Epithelial cell of esophagus (primary cell): ENCODE results near the gene FBXL14.

Source experiments
- DNase-seq: peaks from one replicate; pipeline ENCODE4 v3.0.0; 2010; ENCODE audit warnings: low read depth
- H3K4me3 ChIP-seq: 2 replicates; pipeline ENCODE4 v1.5.1; 2011; ENCODE audit warnings: mild to moderate bottlenecking, low read length, control low read depth
- TF ChIP-seq, protein P1 (sequence below): IDR thresholded peaks from 2 replicates; pipeline ENCODE4 v1.5.1; 2011; ENCODE audit warnings: low read depth, mild to moderate bottlenecking, low read length, control low read depth, inconsistent platforms; ENCODE audit not compliant: insufficient read depth; ENCODE audit errors: missing control alignments

FBXL14 gene

DNA sequence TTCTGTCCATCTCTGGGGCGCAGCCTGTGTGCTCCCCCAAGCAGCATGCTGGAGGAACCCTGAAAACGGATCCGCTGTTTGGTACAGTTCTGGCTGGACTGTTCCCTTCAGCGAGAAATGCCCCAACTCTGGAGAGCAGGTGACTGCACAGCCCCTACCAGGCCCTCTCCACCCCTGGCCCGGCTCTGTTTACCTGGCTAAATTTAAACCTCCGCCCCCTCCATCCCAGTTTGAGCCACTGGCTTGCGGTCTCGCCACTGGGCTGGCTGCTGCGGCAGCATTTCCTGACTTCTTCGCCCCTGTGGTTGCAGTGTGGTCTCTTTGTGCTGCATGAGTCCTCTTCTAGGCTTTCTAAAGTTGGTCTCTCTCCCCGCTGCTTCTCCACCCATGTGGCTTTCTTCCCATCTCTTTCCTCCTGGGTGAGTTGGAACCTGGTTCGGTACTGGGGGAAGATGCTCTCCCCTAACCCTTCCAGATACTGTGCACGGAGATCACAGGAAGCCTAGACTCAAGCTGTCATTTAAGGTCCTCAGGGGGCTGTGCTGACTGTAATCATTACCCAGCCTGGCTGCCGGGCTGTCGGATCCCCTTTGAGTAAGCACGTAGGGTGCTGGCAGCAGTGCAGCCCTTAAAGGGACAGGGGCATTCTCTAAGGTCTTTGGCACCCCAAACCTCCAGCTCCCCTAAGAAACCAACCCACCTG lies 60.6 kb downstream of the FBXL14 start:
- DNase-seq = no peak
- TF ChIP-seq, protein P1, sequence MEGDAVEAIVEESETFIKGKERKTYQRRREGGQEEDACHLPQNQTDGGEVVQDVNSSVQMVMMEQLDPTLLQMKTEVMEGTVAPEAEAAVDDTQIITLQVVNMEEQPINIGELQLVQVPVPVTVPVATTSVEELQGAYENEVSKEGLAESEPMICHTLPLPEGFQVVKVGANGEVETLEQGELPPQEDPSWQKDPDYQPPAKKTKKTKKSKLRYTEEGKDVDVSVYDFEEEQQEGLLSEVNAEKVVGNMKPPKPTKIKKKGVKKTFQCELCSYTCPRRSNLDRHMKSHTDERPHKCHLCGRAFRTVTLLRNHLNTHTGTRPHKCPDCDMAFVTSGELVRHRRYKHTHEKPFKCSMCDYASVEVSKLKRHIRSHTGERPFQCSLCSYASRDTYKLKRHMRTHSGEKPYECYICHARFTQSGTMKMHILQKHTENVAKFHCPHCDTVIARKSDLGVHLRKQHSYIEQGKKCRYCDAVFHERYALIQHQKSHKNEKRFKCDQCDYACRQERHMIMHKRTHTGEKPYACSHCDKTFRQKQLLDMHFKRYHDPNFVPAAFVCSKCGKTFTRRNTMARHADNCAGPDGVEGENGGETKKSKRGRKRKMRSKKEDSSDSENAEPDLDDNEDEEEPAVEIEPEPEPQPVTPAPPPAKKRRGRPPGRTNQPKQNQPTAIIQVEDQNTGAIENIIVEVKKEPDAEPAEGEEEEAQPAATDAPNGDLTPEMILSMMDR = no peak
- H3K4me3 ChIP-seq = no peak overlapping the region

- no peak for DNase-seq
- TF ChIP-seq, protein P1 = no peak
- no peak overlapping the region for H3K4me3 ChIP-seq
Observed at GRCh38 chr12:1533205-1533601, 61.2 kb downstream of the FBXL14 start.

- TF ChIP-seq, protein P1 = no peak
- H3K4me3 ChIP-seq = no peak overlapping the region
- no peak for DNase-seq
Observed at GRCh38 chr12:1532375-1533165, 61.8 kb downstream of the FBXL14 start.

GRCh38 chr12:1531654-1532374 lies 62.6 kb downstream of the FBXL14 start:
- no peak for DNase-seq
- peak overlapping the region; percentile 33 for H3K4me3 ChIP-seq
- TF ChIP-seq, protein P1 = no peak

DNA sequence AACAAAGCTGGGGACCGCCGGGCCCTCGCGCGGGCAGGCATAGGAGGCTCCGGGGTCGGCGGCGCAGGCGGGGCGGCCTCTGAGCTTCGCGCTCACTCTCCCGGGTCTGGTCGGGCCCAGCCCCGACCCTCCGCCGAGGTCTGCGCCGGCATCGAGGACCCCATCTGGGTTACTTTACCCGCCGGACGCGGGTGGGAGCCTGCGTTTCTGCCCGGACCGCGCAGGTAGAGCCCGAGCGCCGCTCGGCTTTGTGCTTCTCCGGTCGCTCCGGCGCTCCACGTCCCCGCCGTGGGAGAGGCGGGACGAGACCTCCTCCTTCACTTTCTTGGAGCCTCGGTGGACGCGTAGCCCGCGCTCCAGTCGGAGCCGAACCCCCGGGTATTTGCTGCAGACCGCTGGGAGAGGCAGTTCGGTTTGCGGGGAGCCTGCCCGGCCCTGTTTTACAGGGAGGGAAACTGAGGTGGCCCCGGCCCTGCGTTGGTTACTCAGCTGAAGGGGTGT lies 63.2 kb downstream of the FBXL14 start:
- TF ChIP-seq, protein P1 = no peak
- H3K4me3 ChIP-seq = peak overlapping the region; percentile 33
- no peak for DNase-seq

DNA sequence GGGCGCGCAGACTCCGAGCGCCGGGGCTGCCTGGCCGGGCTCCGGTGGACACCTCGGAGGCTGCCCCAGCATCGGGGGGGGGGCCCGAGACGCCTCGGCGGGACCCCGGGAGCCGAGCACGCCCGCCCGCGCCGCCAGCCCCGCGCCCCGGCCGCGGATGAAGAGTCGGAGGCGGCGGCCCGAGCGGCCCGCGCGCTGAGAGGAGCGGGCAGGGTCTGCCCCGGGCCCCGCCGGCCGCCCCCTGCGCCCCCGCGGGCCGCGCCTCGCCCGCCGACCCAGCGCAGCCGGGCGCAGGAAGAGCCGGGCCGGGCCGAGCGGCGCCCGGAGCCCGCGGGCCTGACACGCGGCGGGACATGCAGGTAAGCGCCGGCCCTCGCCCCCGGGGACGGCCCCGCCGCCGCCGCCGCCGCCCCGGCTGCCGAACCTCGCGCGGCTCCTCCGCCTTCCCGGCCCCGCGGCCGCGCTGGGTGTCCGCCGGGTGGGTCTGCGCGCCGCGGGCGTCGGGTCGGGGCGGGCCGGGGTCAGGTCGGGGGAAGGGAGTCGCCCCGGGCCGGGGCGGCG lies 63.7 kb downstream of the FBXL14 start:
- no peak for DNase-seq
- TF ChIP-seq, protein P1 = no peak
- H3K4me3 ChIP-seq = no peak overlapping the region
